Fibroblast of lung (primary cell): ENCODE data around the gene BLID. TPM values are rescaled to one million over a fixed set of nuclear protein-coding genes. Genes with fewer than 3 reads are reported as not detected.

Experiments
- DNase-seq, 2 donors: peaks; one replicate each; pipeline versions ENCODE4 v3.0.0 to v3.0.0-alpha.2; 2010; ENCODE audit warnings: low read depth in 2 of 2
- H2AFZ ChIP-seq: 2 replicates; pipeline ENCODE4 v1.5.1; 2012; ENCODE audit warnings: low read length, control low read depth, inconsistent platforms
- H3K27ac ChIP-seq: 2 replicates; pipeline ENCODE4 v1.5.1; 2011; ENCODE audit warnings: low read length, control low read depth; ENCODE audit not compliant: insufficient read depth
- H3K27me3 ChIP-seq: 2 replicates; pipeline ENCODE4 v1.5.1; 2011; ENCODE audit warnings: mild to moderate bottlenecking, low read length; ENCODE audit not compliant: control insufficient read depth, insufficient read depth
- H3K36me3 ChIP-seq: 2 replicates; pipeline ENCODE4 v1.5.1; 2011; ENCODE audit warnings: low read length; ENCODE audit not compliant: control insufficient read depth, insufficient read depth
- H3K4me1 ChIP-seq: 2 replicates; pipeline ENCODE4 v1.5.1; 2011; ENCODE audit warnings: low read length; ENCODE audit not compliant: control insufficient read depth, insufficient read depth; ENCODE audit errors: extremely low read depth
- H3K4me2 ChIP-seq: 2 replicates; pipeline ENCODE4 v1.5.1; 2011; ENCODE audit warnings: low read length, control low read depth; ENCODE audit not compliant: insufficient read depth; ENCODE audit errors: extremely low read depth
- H3K4me3 ChIP-seq, 4 experiments: fragments of 200-600 bp in 1 of 4; sonication (generic) in 1 of 4; replicated peaks in 1 of 4; 2 replicates each; pipeline ENCODE4 v1.5.1; 2011 to 2016; ENCODE audit warnings: low read length in 4 of 4, low read depth in 3 of 4, mild to moderate bottlenecking in 3 of 4, control low read depth in 2 of 4, inconsistent platforms in 1 of 4, mixed read lengths in 1 of 4; ENCODE audit not compliant: insufficient read depth in 1 of 4; ENCODE audit errors: control extremely low read depth in 1 of 4
- H3K79me2 ChIP-seq: 2 replicates; pipeline ENCODE4 v1.5.1; 2012; ENCODE audit warnings: mild to moderate bottlenecking, low read length, inconsistent platforms; ENCODE audit not compliant: control insufficient read depth, insufficient read depth
- H3K9ac ChIP-seq: 2 replicates; pipeline ENCODE4 v1.5.1; 2011; ENCODE audit warnings: mild to moderate bottlenecking, low read length, control low read depth; ENCODE audit not compliant: insufficient read depth
- H3K9me3 ChIP-seq: 2 replicates; pipeline ENCODE4 v1.5.1; 2012; ENCODE audit warnings: low read depth, low read length; ENCODE audit not compliant: control insufficient read depth, insufficient read depth
- H4K20me1 ChIP-seq: 2 replicates; pipeline ENCODE4 v1.5.1; 2011; ENCODE audit warnings: low read length; ENCODE audit not compliant: control insufficient read depth, insufficient read depth; ENCODE audit errors: extremely low read depth
- CTCF ChIP-seq, 2 donors: IDR thresholded peaks in 1 of 2; conservative IDR thresholded peaks in 1 of 2; 1 replicate in 1 of 2; 2 replicates in 1 of 2; pipeline ENCODE4 v1.5.1; 2011 to 2012; ENCODE audit warnings: low read length in 2 of 2, control low read depth in 1 of 2, inconsistent platforms in 1 of 2, low read depth in 1 of 2, mild to moderate bottlenecking in 1 of 2
- EZH2 ChIP-seq: IDR thresholded peaks from 2 replicates; pipeline ENCODE4 v1.5.1; 2012; ENCODE audit warnings: low read length, control low read depth, mild to moderate bottlenecking; ENCODE audit errors: missing control alignments
- polyA plus RNA-seq, 2 donors: library from polyadenylated mRNA; depleted of rRNA in 1 of 2; stranded (reverse) in 1 of 2; unstranded in 1 of 2; fragments of >200 nt; gene quantifications; 2 replicates each; pipeline ENCODE4 v1.2.1, GENCODE V29; 2011 to 2012; ENCODE audit warnings: missing spikeins in 1 of 2
- total RNA-seq: library from RNA; depleted of rRNA; stranded (reverse); fragments of >200 nt; gene quantifications from 2 replicates; pipeline ENCODE4 v1.2.1, GENCODE V29; 2014

The BLID gene
- total and polyA plus RNA-seq, 2 donors (not counting 1 experiment from before 2014, with no cell fraction given): 0.32 to 7.9 TPM

- H3K4me1 ChIP-seq: peaks cover 42% of the 10 kb centered on the region
- no peaks in the 10 kb centered on the region for H3K27me3 ChIP-seq
- peaks cover 100% of the 10 kb centered on the region for H3K79me2 ChIP-seq
- peak overlapping the region; percentile 89 for H3K27ac ChIP-seq
- H3K4me2 ChIP-seq: peak overlapping the region; percentile 49
- H2AFZ ChIP-seq: no peak overlapping the region
- H3K4me3 ChIP-seq: peak overlapping the region in 3 of 4 experiments; percentile 36 to 62 (median 61)
- H3K9me3 ChIP-seq: no peaks in the 10 kb centered on the region
- peak in 1 of 2 donors; percentile 47 for DNase-seq
- peaks cover 9% of the 10 kb centered on the region for H3K36me3 ChIP-seq
- TF ChIP-seq CTCF (conservative IDR thresholded peaks at IDR 0.05 in 1 of 2, IDR thresholded peaks at IDR 0.05 in 1 of 2; ENCODE audit: low read depth in 1 of 2, low read length in 2 of 2) (no peak), EZH2 (no peak)
- H3K9ac ChIP-seq: no peak overlapping the region
- H4K20me1 ChIP-seq: no peaks in the 10 kb centered on the region
Observed at GRCh38 chr11:122158171-122158570, 42.2 kb upstream of the BLID start.

- peaks cover 100% of the 10 kb centered on the region for H3K79me2 ChIP-seq
- no peak overlapping the region for H2AFZ ChIP-seq
- TF ChIP-seq EZH2: no peak
- TF ChIP-seq CTCF (conservative IDR thresholded peaks at IDR 0.05 in 1 of 2, IDR thresholded peaks at IDR 0.05 in 1 of 2; ENCODE audit: low read depth in 1 of 2, low read length in 2 of 2): no peak
- H3K4me3 ChIP-seq: peak overlapping the region; percentile 18 to 62 (median 48)
- H3K9me3 ChIP-seq: no peaks in the 10 kb centered on the region
- no peak overlapping the region for H3K9ac ChIP-seq
- peak overlapping the region; percentile 89 for H3K27ac ChIP-seq
- peaks cover 9% of the 10 kb centered on the region for H3K36me3 ChIP-seq
- peak overlapping the region; percentile 49 for H3K4me2 ChIP-seq
- DNase-seq: peak in 1 of 2 donors; percentile 55
- no peaks in the 10 kb centered on the region for H3K27me3 ChIP-seq
- no peaks in the 10 kb centered on the region for H4K20me1 ChIP-seq
- peaks cover 39% of the 10 kb centered on the region for H3K4me1 ChIP-seq
Observed at GRCh38 chr11:122157653-122158161, 41.7 kb upstream of the BLID start.

- H3K9ac ChIP-seq: peak overlapping the region; percentile 5
Observed at GRCh38 chr11:122156940-122157382, 40.9 kb upstream of the BLID start.

More at GRCh38 chr11:122156940-122157382, 40.9 kb upstream of the BLID start:
- peaks cover 13% of the 10 kb centered on the region for H3K36me3 ChIP-seq
- H3K9me3 ChIP-seq: no peaks in the 10 kb centered on the region
- TF ChIP-seq EZH2 (no peak), CTCF (conservative IDR thresholded peaks at IDR 0.05 in 1 of 2, IDR thresholded peaks at IDR 0.05 in 1 of 2; ENCODE audit: low read depth in 1 of 2, low read length in 2 of 2) (no peak)
- no peak overlapping the region for H2AFZ ChIP-seq
- H3K4me3 ChIP-seq: peak overlapping the region; percentile 18 to 62 (median 48)
- H3K27me3 ChIP-seq: no peaks in the 10 kb centered on the region
- peaks cover 100% of the 10 kb centered on the region for H3K79me2 ChIP-seq
- no peaks in the 10 kb centered on the region for H4K20me1 ChIP-seq
- peak overlapping the region; percentile 49 for H3K4me2 ChIP-seq
- peaks cover 34% of the 10 kb centered on the region for H3K4me1 ChIP-seq
- H3K27ac ChIP-seq: peak overlapping the region; percentile 89
- DNase-seq: peak; percentile 60 to 92
